IMR-90 (cell line): ENCODE data around the gene NQO2. TPM values are rescaled to one million over a fixed set of nuclear protein-coding genes. Genes with fewer than 3 reads are reported as not detected.

Experiments
- ATAC-seq: fragments of 200-7000 bp; cut with Tn5 transposase; 2 replicates; pipeline ENCODE4 v1.9.1; 2020; ENCODE audit warnings: low read depth, mild to moderate bottlenecking, moderate library complexity
- BruUV-seq: library from RNA; stranded (reverse); fragments of 400-500 nt; replicated peaks from 2 replicates; lab custom pipeline; 2021; lab: Mats Ljungman, UMichigan
- CTCF ChIA-PET: fragments of 300-600 bp; formaldehyde crosslinking; extraction: SDS; loops from one replicate; lab custom pipeline; 2021; ENCODE audit warnings: antibody characterized with exemption; lab: Yijun Ruan, JAX
- POLR2A ChIA-PET: fragments of 300-600 bp; sonication (Branson Sonifier 250); formaldehyde crosslinking; loops from one replicate; lab custom pipeline; 2022; ENCODE audit warnings: antibody characterized with exemption; ENCODE audit not compliant: unreplicated experiment; lab: Charles Lee
- DNase-seq: peaks from one replicate; pipeline ENCODE4 v3.0.0; 2013
- H2AFZ ChIP-seq: replicated peaks from 2 replicates; pipeline ENCODE3; 2013; ENCODE audit warnings: low read length, mild to moderate bottlenecking; ENCODE audit not compliant: poor library complexity
- H2AK5ac ChIP-seq: 2 replicates; pipeline ENCODE4 v1.6.1; 2013; ENCODE audit warnings: low read depth, low read length, inconsistent platforms
- H2AK9ac ChIP-seq: replicated peaks from 2 replicates; pipeline ENCODE3; 2013; ENCODE audit warnings: mild to moderate bottlenecking, low read depth, low read length, moderate library complexity; ENCODE audit not compliant: poor library complexity
- H2BK120ac ChIP-seq: 2 replicates; pipeline ENCODE4 v1.6.1; 2013; ENCODE audit warnings: low read depth, low read length, inconsistent platforms
- H2BK15ac ChIP-seq: 3 replicates; pipeline ENCODE4 v1.6.1; 2013; ENCODE audit warnings: low read depth, low read length, inconsistent platforms
- H2BK20ac ChIP-seq: 2 replicates; pipeline ENCODE4 v1.6.1; 2013; ENCODE audit warnings: low read depth, mild to moderate bottlenecking, inconsistent platforms, low read length, moderate library complexity
- H2BK5ac ChIP-seq: 2 replicates; pipeline ENCODE4 v1.6.1; 2013; ENCODE audit warnings: mild to moderate bottlenecking, low read depth, low read length, inconsistent platforms; ENCODE audit not compliant: poor library complexity, severe bottlenecking
- H3K14ac ChIP-seq: replicated peaks from 2 replicates; pipeline ENCODE4 v1.6.1; 2013; ENCODE audit warnings: low read depth, low read length, inconsistent platforms
- H3K18ac ChIP-seq: 2 replicates; pipeline ENCODE4 v1.6.1; 2013; ENCODE audit warnings: low read depth, low read length, control low read depth
- H3K23ac ChIP-seq: 2 replicates; pipeline ENCODE4 v1.6.1; 2013; ENCODE audit warnings: low read depth, low read length, inconsistent platforms
- H3K27ac ChIP-seq: 2 replicates; pipeline ENCODE4 v1.5.1; 2013; ENCODE audit warnings: mild to moderate bottlenecking, control low read depth, low read length; ENCODE audit not compliant: insufficient read depth
- H3K27me3 ChIP-seq: 2 replicates; pipeline ENCODE4 v1.6.1; 2013; ENCODE audit warnings: low read length; ENCODE audit not compliant: control insufficient read depth, insufficient read depth
- H3K36me3 ChIP-seq: 2 replicates; pipeline ENCODE4 v1.6.1; 2013; ENCODE audit warnings: low read length, mixed read lengths; ENCODE audit not compliant: control insufficient read depth, insufficient read depth
- H3K4ac ChIP-seq: 2 replicates; pipeline ENCODE4 v1.6.1; 2013; ENCODE audit warnings: low read depth, low read length, inconsistent platforms
- H3K4me1 ChIP-seq: 2 replicates; pipeline ENCODE4 v1.6.1; 2013; ENCODE audit warnings: low read length, mixed read lengths; ENCODE audit not compliant: control insufficient read depth, insufficient read depth
- H3K4me2 ChIP-seq: 2 replicates; pipeline ENCODE4 v1.6.1; 2013; ENCODE audit warnings: low read depth, mild to moderate bottlenecking, control low read depth, low read length, moderate library complexity
- H3K4me3 ChIP-seq: 2 replicates; pipeline ENCODE4 v1.5.1; 2013; ENCODE audit warnings: low read depth, mild to moderate bottlenecking, control low read depth, low read length, moderate library complexity; ENCODE audit not compliant: insufficient read depth
- H3K56ac ChIP-seq: 2 replicates; pipeline ENCODE4 v1.6.1; 2013; ENCODE audit warnings: low read length, inconsistent platforms; ENCODE audit not compliant: insufficient read depth; ENCODE audit errors: extremely low read depth
- H3K79me1 ChIP-seq, 2 experiments: 2 replicates each; pipeline ENCODE4 v1.6.1; 2013; ENCODE audit warnings: low read length in 2 of 2, inconsistent platforms in 1 of 2, low read depth in 1 of 2
- H3K9ac ChIP-seq: 2 replicates; pipeline ENCODE4 v1.6.1; 2013; ENCODE audit warnings: low read depth, low read length, control low read depth
- H3K9me1 ChIP-seq: 2 replicates; pipeline ENCODE4 v1.6.1; 2013; ENCODE audit warnings: low read length, inconsistent platforms; ENCODE audit not compliant: insufficient read depth
- H3K9me3 ChIP-seq: 2 replicates; pipeline ENCODE4 v1.6.1; 2013; ENCODE audit warnings: low read length; ENCODE audit not compliant: control insufficient read depth, insufficient read depth
- H4K20me1 ChIP-seq: 2 replicates; pipeline ENCODE4 v1.6.1; 2013; ENCODE audit warnings: low read length, inconsistent platforms; ENCODE audit not compliant: insufficient read depth
- H4K5ac ChIP-seq: 2 replicates; pipeline ENCODE4 v1.6.1; 2013; ENCODE audit warnings: mild to moderate bottlenecking, low read depth, low read length, control low read depth
- H4K8ac ChIP-seq, 2 experiments: 2 replicates each; pipeline ENCODE4 v1.6.1; 2013; ENCODE audit warnings: low read depth in 2 of 2, low read length in 2 of 2, control low read depth in 1 of 2, inconsistent platforms in 1 of 2
- H4K91ac ChIP-seq: 2 replicates; pipeline ENCODE4 v1.6.1; 2013; ENCODE audit warnings: low read depth, low read length, inconsistent platforms; ENCODE audit not compliant: insufficient read depth
- CEBPB ChIP-seq: IDR thresholded peaks from 2 replicates; pipeline ENCODE4 v1.6.1; 2012; ENCODE audit warnings: low read depth, low read length, improper control_type of control experiment
- CHD1 ChIP-seq: IDR thresholded peaks from 2 replicates; pipeline ENCODE4 v1.6.1; 2012; ENCODE audit warnings: low read depth, low read length, improper control_type of control experiment
- CTCF ChIP-seq: conservative IDR thresholded peaks from 2 replicates; pipeline ENCODE4 v1.5.1; 2012; ENCODE audit warnings: mild to moderate bottlenecking, low read depth, low read length, improper control_type of control experiment
- ELK1 ChIP-seq: fragments of 150-350 bp; IDR thresholded peaks from 2 replicates; pipeline ENCODE4 v1.6.1; 2016; ENCODE audit warnings: low read depth, mild to moderate bottlenecking, low read length, moderate library complexity, borderline replicate concordance
- MAFK ChIP-seq: IDR thresholded peaks from 2 replicates; pipeline ENCODE4 v1.6.1; 2012; ENCODE audit warnings: low read depth, low read length, improper control_type of control experiment
- MAZ ChIP-seq: IDR thresholded peaks from 2 replicates; pipeline ENCODE4 v1.6.1; 2012; ENCODE audit warnings: low read depth, mild to moderate bottlenecking, low read length, improper control_type of control experiment, moderate library complexity, borderline replicate concordance
- MXI1 ChIP-seq: IDR thresholded peaks from 2 replicates; pipeline ENCODE4 v1.6.1; 2012; ENCODE audit warnings: low read depth, mild to moderate bottlenecking, low read length, moderate library complexity, borderline replicate concordance
- NFE2L2 ChIP-seq: fragments of 150-350 bp; IDR thresholded peaks from 2 replicates; pipeline ENCODE4 v1.6.1; 2016; ENCODE audit warnings: low read depth, mild to moderate bottlenecking, low read length
- POLR2A ChIP-seq: IDR thresholded peaks from 2 replicates; pipeline ENCODE4 v1.6.1; 2012; ENCODE audit warnings: mild to moderate bottlenecking, low read depth, low read length
- RAD21 ChIP-seq: IDR thresholded peaks from 2 replicates; pipeline ENCODE4 v1.6.1; 2012; ENCODE audit warnings: low read length, improper control_type of control experiment
- RCOR1 ChIP-seq: IDR thresholded peaks from 2 replicates; pipeline ENCODE4 v1.6.1; 2012; ENCODE audit warnings: mild to moderate bottlenecking, low read length, improper control_type of control experiment; ENCODE audit not compliant: insufficient replicate concordance
- RFX5 ChIP-seq: IDR thresholded peaks from 2 replicates; pipeline ENCODE4 v1.8.0; 2012; ENCODE audit warnings: low read depth, mild to moderate bottlenecking, low read length, moderate library complexity
- USF2 ChIP-seq: fragments of 150-350 bp; IDR thresholded peaks from 2 replicates; pipeline ENCODE4 v1.6.1; 2017; ENCODE audit warnings: mild to moderate bottlenecking, antibody characterized with exemption, low read length, low read depth
- WGBS, 2 experiments: methylation state at CpG; one replicate each; pipeline versions ENCODE4 v1.1.5 to v1.1.7; 2013; ENCODE audit warnings: missing lambda C conversion rate in 2 of 2; ENCODE audit not compliant: insufficient read length in 1 of 2; ENCODE audit errors: extremely low coverage in 2 of 2; 5-methylcytosine and 5-hydroxymethylcytosine counted together
- dilution Hi-C: fragments of 300-500 bp; cut with HindIII; formaldehyde crosslinking; loops from one replicate; pipeline ENCODE4 v1.14.3; 2018; ENCODE audit warnings: low sequenced_read_pairs; ENCODE audit not compliant: unreplicated experiment
- in situ Hi-C: fragments of 300-500 bp; cut with MboI; formaldehyde crosslinking; loops from 3 replicates; pipeline ENCODE4 v1.14.3; 2019; ENCODE audit warnings: low sequenced_read_pairs, inconsistent platforms, mixed read lengths
- intact Hi-C: fragments of 100-400 bp; cut with micrococcal nuclease; formaldehyde crosslinking; loops from 2 replicates; pipeline ENCODE4 v1.10.0; 2022
- polyA plus RNA-seq, 3 experiments: library from polyadenylated mRNA; depleted of rRNA; stranded (reverse); fragments of >200 nt; gene quantifications; 2 replicates each; pipeline ENCODE4 v1.2.3, GENCODE V29; 2012; ENCODE audit warnings: low replicate concordance in 1 of 3
- total RNA-seq: library from RNA; depleted of rRNA; stranded (reverse); fragments of >200 nt; gene quantifications from 2 replicates; pipeline ENCODE4 v1.2.3, GENCODE V29; 2012

NQO2 gene
- total and polyA plus RNA-seq, 2 of the 4 experiments (the other 2 are of a cell fraction): 42.5 to 72.1 TPM

- Histone ChIP-seq H3K23ac (no peak overlapping the region), H3K18ac (no peak overlapping the region), H3K27me3 (no peaks in the 10 kb centered on the region), H4K91ac (no peak overlapping the region), H4K20me1 (no peaks in the 10 kb centered on the region), H2BK20ac (no peak overlapping the region), H3K4ac (no peak overlapping the region), H3K9me3 (no peaks in the 10 kb centered on the region), H2BK120ac (no peak overlapping the region), H2AK9ac (peak overlapping the region; percentile 55), H3K56ac (no peak overlapping the region), H3K9me1 (peaks cover 6% of the 10 kb centered on the region; the same call in 1 of the 2 replicates), H3K4me3 (no peak overlapping the region), H4K8ac (no peak overlapping the region), H3K14ac (no peak overlapping the region), H2BK5ac (no peak overlapping the region), H3K4me2 (no peak overlapping the region), H3K9ac (no peak overlapping the region), H3K79me1 (peaks cover 16 to 44% of the 10 kb centered on the region in 2 experiments; a peak in 3 of 4 replicates), H3K4me1 (peaks cover 2% of the 10 kb centered on the region; the same call in 1 of the 2 replicates), H2AFZ (no peak overlapping the region), H4K5ac (no peak overlapping the region), H3K36me3 (peaks cover 37% of the 10 kb centered on the region), H3K27ac (no peak overlapping the region), H2AK5ac (no peak overlapping the region), H2BK15ac (no peak overlapping the region)
- in situ Hi-C loops: no loop called here
- TF ChIP-seq CEBPB: no peak
- no peak for TF ChIP-seq MXI1
- TF ChIP-seq RAD21: no peak
- no peak for TF ChIP-seq CTCF
- TF ChIP-seq USF2: no peak
- TF ChIP-seq MAFK: no peak
- TF ChIP-seq CHD1: no peak
- no peak for TF ChIP-seq MAZ
- TF ChIP-seq ELK1: no peak
- no peak for TF ChIP-seq RCOR1
- TF ChIP-seq NFE2L2: no peak
- TF ChIP-seq RFX5: no peak
- TF ChIP-seq POLR2A: no peak
- intact Hi-C loops: no loop called here
- POLR2A ChIA-PET: no interaction called here
- CTCF ChIA-PET: interaction anchor here (0.7 to 1.2 kb wide), 2 partner anchors 38 to 101 kb away, joined by 4 to 6 read pairs; no protein-coding TSS in a partner anchor
- dilution Hi-C loops: no loop called here
- no peak for ATAC-seq
- no peak for DNase-seq
- no CpG with 5 or more reads among the region's 12 CpGs for WGBS, 2 experiments
- no TSS peak for BruUV-seq
Measured at GRCh38 chr6:2950713-2951112, 49.0 kb upstream of the NQO2 start.
